NCI-H2107 treated with DMSO at 0.1 percent for 48 hours (cell line): ENCODE measurements around the gene IL1RL2.

Source experiments
- DNase-seq: peaks from one replicate; lab custom pipeline; 2025; ENCODE audit not compliant: unreplicated experiment; lab: John Stamatoyannopoulos, UW

Gene IL1RL2

DNA sequence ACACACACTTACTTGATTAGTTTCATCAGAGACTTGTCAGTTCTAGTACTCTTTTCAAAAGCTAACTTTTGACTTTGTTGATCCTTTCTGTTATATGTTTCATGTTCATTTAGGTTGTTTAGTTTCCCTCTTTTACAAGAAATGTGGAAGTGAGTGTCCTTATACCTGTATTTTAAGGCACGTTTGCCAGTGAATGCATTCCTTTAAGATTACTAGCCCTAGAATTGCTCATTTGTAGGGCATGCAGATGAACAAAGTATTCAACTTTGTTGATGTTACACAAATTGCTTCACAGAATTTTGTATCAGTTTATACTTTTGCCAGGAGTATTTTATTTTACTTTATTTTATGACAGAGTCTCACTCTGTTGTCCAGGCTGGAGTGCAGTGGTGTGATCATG, 6.3 kb downstream of the IL1RL2 start:
- no peak for DNase-seq

DNA sequence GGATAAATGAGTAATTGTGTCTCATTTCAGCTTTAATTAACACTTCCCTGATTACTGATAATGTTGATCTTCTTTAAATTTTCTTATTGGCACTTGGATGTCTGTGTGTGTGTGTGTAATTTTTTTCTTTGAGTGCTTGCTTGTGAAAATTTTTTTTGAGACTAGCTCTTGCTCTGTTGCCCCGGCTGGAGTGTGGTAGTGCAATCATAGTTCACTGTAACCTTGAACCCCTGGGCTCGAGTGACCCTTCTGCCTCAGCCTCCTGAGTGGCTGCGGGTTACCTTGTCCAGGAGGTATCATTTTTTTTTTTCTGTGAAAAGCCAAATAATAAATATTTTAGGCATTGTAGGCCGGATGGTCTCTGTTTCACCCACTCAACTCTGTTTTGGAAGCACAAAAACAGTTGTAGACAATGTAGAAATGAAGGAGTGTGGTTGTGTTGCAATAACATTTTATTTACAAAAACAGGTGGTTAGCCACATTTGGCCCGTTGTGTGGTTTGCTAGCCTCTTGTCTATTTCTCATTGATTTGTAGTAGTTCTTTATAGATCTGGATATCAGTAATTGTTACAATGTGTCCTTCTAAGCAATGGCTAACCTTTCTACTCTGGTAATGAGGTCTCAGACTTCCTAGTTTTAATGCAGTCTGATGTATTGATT, 7.9 kb downstream of the IL1RL2 start:
- no peak for DNase-seq

DNA sequence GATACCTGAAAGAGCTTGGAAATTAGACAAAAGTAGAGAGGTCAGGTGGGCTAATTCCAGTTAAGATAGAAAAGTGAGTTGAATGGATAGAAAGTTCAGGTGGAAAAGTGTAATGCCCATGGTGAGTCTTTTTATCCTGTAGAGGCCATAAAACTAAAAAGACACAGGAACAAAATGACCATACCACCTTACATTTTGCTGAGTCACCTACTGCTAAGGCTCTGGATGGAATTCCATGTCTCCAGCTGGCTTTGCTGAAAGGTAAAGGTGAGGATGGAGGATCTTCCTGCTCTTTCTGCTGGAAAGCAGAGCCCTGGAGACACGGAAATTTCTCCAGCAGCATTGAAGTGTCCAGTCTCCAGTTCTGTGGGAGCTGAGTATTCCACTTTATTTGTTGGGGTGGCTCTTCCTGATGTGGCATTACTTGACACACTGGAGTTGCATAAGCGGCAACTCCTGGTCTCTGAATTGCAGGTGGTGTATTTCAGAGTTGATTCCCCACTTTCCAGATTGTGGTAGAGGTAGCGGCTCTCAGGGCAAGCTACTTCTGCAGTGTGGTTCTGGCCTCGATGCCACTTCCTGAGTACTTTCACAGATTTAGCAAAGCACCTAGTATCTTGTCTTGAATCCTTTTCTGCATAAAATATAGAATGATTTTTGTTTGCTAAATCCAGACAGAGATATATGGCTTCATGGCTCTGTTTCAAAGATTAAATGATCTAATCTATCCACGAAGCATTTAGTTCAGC, 10.7 kb downstream of the IL1RL2 start:
- DNase-seq, result no peak

DNA sequence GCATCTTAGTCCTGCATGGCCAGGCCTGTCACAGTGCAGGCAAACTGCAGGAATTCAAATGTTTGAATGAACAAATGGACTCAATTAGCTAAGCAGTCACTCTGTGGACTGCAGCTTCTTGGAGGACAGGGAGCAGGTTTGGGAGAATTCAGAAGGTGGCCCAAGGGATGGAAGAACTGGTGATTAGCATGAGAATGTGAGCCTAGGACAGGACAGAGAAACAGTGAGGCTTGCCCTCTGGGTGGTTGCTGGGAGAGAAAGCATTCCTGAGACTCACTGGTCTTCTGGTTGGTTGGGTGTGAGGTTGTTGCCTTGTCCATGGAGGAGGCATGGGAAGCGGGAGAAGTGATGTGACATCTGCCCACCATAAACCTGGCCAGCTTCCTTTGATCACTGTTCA, 13.7 kb downstream of the IL1RL2 start:
- DNase-seq, result no peak

DNA sequence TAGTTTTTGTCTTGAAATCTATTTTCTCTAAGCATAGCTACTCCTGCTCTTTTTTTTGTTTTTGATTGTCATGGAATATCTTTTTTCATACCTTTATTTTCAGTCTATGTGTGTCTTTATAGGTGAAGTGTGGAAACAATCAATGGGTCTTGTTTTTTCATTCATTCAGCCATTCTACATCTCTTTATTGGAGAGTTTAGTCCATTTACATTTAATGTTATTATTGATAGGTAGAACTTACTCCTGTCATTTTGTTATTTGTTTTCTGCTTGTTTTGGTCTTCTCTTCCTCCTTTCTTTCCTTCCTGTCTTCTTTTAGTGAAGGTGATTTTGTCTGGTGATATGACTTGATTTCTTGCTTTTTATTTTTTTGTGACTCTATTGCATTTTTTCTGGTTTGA, 17.8 kb downstream of the IL1RL2 start:
- DNase-seq, result no peak

DNA sequence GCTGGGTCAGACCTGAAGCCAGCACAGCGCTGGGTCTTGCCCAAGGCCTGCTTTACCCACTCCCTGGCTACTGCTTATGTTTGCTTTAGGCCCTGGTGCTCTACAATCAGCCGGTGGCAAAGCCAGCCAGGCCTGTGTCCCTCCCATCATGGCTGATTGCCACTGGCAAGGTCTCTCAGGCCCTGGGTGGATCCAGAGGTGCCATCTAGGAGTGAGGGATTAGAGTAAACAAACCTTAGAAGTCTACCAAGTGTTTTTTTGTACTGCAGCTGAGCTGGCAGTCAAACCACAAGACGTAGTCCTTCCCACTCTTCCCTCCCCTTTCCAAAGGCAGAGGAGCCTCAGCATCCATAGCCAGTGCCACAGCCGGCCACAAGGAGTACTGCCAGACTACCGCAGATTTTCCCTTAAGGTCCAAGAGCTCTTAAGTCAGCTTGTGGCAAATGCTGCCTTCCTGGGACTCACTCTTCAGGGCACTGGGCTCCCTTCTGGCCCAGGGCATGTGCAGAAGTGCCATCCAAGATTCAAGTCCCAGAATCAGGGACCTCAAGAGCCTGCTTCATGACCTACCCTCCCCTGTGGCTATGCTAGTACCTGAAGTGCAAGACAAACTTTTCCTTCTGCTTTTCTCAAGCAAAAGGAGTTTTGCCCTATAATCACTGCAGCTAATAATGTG, 20.0 kb downstream of the IL1RL2 start:
- DNase-seq, result no peak

DNA sequence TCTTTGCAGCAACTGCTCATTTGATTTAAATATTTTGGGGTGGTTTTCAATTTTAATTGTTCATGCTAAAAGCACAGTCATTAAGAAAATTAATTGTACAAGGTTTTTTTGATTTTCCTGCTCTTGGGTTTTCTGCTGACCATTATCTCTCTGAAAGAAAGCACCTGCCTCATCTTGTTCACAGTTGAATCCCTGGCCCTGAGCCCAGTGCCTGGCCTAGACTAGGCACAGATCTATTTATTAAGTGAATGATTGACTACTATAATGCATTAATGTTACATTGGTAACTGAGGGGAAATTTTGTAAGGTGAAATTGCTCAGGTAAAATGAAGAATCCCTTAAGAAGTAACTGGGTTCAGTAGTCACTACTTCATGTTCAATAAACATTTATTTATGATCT, 22.0 kb downstream of the IL1RL2 start:
- no peak for DNase-seq

DNA sequence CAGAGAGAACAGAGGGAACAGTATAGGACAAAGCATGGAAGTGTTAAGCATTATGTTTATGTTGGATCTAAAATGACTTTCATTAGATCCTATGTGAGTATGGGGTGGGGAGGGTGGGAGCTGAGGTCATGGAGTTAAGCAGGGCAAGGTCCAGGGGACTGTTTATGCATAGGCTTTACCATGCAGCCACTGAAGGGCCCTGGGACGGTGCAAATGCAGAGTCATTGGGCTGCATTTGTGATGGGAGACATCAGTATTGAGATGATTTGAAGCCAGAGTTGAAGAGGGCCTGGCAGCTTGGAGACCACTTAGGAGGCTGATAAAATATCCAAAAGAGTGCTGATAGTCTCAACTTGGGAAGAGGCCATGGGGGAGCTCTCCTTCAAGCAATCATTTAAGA, 22.7 kb downstream of the IL1RL2 start:
- DNase-seq, result no peak

DNA sequence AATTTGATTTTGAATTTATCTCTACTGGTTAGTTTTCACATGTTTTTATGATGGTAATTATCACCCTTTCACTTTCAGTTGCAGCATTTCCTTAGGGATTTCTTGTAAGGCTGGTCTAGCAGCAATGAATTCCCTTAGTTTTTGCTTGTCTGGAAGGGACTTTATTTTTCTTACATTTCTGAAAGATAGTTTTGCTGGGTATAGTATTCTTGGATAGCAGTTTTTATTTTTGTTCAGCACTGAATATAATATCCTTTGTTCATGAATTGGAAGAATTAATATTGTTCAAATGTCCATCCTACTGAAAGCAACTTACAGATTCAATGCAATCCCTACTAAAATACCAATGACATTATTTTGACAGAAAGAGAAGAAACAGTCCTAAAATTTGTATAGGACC, 30.2 kb downstream of the IL1RL2 start:
- DNase-seq, result no peak

DNA sequence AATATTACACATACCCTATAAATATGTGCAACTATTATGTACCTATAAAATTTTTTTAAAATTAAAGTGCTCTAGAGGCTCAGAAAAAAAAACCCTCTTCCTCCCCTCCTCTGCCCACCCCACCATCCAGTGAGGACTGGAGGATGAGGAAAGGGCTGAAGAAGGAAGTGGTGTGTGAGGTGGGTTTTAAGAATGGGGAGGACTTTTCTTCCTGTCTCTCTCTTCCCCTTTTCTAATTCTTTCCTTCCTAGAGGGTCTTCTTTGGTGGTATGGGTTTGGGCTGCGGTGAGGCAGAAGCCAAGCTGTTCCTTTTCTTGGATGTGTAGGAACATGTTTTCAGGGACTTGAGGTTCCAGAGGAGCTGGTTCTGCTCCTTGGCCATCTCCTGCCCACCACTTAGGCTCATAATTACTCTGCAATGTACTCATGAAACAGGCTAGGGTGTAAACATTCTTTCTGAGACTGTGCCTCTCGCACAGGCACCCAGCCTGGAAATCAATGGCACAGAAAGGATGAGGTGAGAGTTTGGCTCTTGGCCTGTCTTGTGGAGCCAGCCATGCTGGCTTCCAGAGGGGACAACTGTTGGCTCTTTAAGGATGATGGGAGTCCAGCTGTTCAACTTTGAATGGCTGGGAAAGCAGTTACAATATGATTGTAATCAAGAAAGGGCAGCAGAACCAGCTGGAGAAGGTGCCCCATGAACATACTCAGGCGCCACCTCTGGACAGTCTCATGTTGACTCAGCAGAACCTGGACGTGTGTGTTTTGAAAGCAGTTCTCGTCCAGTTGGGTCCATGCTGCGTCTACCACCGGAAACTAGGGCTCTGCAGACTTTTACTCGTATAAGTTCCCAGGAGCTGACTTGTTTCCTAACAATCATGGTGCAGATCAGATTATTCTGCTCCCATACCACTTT, 38.3 kb downstream of the IL1RL2 start:
- no peak for DNase-seq

DNA sequence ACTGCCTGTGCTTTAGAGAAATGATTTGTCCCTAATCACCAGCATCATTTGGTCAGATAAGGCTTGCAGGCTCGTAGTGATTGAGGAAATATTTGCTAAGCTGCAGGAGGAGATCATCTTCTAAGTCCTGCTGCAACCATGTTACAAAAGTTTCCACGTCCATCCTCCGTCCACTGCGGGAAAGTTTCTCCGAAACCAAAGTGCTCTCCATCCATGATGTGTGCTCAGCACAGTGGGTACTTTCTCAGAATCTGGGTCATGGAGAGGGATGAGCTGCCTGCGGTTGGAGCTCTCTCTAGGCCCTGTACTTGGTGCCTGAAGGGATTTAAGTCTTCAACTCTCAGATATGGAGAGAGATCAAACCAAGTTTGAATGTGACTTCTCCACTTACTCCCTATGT, 39.3 kb downstream of the IL1RL2 start:
- no peak for DNase-seq

DNA sequence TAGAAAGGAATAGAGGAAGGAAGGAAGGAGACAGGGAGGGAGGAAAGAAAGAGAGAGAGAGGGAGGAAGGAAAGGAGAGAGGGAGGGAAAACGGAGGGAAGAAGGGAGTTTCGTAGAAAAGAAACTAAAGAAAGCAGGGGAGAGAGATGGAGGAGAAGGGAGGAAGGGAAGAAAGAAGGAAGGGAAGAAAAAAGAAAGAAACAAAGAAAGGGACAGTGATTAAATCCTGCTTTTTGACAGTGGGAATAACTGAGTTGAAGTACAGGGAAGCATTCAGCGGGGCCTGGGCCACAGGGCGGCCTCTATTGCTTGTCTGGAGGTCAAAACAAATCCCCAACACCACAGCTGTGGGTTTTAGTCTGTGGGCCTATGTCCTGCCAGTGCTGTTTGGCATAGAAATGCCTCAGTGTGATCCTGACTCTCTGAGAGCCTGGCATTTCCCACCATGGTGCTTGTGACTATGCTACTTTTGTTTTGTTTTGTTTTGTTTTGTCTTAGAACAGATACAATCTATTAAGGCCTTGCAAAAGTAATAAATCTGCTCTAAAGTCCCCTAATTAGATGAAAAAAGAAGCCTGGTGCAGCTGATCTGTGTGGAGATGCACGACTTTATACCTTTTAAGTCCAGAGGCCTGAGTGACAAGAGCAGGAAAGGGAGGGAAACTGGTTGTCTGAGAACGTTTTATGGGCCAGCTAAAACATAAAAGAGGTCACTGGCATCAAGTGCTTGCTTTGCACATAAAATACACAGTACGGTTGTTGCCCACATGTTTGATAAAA, 40.0 kb downstream of the IL1RL2 start:
- no peak for DNase-seq

DNA sequence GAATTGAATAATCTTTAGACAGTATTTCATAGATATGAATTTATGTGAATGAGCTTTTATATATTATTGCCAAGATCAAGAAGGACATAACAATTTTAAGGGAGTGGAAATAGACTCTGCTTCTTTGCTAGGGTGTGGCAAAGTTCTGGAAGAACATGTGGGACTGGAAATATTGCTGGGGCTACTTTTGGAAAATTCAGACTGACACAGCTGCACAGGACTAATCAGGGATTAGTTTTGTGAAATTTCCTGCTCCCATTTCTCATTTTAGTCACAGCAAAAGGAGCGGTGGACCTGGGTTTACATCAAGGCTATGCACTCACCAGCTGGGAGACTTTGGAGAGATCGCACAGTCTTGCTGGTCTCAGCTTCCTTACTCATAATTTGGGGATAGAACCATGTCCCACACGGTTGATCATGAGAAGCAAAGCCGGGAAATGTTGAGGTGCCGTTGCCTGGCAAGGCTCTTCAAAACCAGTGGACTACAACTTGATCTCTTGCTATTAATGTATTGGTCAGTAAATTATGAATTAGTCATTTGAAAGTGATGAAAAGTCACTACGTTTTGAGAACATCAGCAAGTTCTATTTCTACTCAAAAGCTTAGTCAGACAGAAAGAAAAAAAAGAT, 42.4 kb downstream of the IL1RL2 start:
- DNase-seq, result no peak

DNA sequence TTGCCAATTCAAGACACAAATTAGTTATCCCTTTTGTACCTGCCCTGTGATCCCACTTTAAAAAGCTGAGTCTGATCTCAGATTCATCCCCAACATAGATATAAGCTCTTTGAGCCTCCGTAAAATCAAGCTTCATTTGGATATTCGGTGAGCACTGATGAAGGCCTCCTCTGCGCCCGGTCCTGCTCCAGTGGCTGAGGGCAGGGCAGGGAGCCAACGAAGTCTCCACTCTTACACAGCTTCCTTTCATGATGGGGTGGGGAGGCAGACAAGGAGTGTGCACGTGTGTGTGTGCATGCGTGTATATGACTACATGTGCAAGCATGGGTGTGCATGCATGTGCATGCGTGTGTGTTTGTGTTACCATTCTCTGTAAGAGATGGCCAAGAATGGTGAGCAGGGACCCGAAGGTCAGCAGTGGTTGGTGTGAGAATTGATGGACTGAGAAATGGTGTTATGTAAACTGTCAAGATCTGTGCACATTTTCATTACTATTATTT, 43.6 kb downstream of the IL1RL2 start:
- DNase-seq, result no peak

DNA sequence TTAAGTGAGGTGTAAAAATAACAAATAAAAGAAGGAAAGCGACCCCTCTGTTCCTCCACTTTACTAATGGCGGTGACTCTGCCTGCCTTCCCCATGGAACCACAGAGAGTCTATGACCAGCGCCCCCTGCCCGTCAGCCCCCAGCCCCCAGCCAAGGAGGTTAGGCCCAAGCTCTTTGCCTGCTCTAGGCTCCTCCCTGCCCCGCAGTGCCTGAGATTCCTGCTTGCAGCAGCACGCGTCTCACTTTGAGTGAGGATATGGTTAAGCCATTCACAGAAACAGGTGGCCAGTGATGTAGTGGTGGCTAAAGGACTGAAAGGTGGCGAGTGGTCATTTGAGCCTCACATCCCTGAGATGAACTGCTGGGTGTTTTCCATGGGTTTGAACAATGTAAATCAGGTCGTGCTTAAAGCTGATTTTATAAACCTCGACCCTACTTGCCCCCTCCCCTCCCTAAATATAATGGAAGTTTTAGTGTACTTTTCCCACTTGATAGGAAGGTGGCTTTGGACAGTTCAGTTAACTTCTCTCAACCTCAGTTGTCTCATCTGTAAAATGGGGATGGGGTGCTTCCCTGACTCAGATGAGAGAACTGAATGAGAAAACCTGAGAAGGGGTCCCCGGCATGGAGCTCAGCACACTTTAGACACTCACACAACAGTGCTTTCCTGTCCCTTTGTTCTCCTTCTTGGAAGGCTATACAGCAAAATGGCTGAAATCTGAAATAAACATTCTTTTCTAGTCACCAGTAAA, 46.5 kb downstream of the IL1RL2 start:
- DNase-seq, result no peak

DNA sequence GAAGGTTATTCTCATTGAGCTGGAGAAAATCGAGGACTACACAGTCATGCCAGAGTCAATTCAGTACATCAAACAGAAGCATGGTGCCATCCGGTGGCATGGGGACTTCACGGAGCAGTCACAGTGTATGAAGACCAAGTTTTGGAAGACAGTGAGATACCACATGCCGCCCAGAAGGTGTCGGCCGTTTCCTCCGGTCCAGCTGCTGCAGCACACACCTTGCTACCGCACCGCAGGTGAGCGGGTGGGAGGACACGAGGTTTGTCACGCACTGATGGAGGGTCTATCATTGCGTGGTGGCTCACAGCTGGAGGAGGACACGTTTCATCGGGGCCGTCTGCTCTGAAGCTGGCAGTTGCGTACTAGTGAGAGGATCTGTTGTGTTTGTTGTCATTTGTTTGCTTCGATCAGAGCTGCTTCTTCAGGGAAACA, 48.2 kb downstream of the IL1RL2 start:
- DNase-seq, result no peak

DNA sequence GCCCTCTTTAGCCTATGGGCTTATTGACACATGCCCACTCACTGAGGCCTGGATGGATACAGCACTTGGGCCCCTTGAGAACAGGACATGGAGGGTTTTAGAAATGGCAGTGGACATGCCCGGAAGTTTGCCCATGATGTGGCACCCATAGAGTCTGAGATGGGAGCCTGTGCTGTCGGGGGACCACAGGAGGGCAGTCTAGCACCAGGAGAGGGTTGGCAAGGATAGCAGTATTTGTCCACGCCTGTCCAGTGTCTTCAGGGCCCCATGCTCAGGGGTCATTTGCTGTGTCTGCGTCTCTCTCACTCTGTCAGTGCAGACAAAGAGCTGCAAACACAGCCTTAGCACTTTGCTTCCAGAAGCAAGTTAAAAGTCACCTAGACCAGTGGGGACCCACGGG, 48.7 kb downstream of the IL1RL2 start:
- no peak for DNase-seq

DNA sequence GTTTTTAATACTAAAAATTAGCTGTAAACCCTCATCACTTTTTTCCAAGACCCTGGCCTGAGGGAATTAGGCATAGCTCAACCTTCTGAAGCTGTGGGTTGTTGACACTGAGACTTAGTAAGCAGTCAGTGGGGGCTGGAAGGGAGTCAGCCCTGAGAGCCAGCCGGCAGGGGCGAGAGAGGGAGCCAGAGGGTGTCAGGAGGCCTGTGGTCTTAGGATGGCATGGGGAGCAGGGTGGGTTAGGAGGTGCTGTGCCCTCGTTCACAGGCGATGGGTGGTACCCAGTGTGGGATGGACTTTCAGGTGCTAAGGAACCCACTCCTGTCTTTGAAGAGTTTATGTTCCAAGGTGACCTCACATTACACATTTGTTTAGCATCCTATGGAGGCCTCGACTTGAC, 49.3 kb downstream of the IL1RL2 start:
- no peak for DNase-seq

DNA sequence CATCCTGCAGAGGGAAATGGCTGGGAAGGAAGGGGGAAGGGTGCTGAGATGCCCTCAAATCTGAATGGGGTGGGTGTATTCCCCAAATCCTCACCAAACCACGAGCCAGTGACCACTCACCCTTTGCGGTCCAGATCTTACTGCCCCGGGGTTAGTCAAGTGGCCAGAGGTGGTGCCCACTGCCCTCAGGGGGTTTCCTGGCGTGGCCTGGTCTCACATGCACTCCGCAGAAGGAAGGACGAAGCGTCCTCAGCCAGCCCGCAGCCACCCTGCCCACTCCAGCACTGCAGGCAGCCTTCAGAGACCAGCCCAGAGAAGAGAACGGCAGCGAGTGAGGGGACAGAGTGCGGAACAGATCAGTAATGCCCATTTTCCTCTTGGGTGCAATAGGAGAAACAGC, 50.4 kb downstream of the IL1RL2 start:
- no peak for DNase-seq
